ENCODE data around the gene SNRNP70.

The SNRNP70 gene

DNA sequence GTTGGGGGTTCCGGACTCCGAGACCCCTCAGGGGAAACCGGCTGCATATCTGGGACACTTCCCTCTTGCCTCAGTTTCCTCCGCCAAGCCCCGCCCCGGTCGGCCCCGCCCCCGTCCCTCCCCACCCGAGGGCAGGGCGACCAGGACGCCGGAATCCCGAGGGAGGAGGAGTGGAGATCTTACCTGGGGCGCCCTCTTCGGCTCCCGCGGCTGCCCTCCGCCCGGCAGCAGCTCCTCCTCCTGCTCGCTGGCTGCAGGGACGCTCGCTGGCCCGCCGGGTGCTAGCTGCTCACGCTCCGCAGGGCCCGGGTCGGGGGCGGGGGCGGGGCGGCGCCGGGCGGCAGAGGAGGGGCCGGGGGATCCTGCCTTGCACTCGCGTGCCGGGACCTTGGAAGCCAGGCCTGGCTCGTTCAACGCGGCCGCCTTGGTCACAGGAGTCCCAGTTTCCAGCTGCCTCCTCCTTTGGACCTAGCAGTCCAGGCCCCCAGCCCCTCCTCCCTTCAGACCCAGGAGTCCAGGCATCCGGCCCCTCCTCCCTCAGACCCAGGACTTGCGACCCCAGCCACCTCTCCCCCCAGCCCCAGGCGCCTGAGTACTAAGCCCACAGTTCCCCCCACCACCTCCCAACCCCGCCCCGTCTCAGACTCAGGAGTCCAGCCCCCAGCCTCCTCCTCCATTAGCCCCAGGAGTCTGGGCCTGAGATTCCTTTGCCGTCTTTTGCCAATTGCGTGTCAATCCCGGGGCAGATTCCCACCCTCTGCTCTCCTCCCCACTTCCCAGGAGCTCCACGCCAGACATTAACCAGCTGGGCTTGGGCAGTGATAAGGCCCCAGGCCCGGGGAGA lies 20.3 kb upstream of the SNRNP70 start, which contains the start of gene NTF4:
NTF4 (minus strand) TSS at position 51 of the 844 bp plus-strand sequence. CDS start 2,821 bp downstream, outside the sequence.
- DNase-seq = peak; percentile 53

DNA sequence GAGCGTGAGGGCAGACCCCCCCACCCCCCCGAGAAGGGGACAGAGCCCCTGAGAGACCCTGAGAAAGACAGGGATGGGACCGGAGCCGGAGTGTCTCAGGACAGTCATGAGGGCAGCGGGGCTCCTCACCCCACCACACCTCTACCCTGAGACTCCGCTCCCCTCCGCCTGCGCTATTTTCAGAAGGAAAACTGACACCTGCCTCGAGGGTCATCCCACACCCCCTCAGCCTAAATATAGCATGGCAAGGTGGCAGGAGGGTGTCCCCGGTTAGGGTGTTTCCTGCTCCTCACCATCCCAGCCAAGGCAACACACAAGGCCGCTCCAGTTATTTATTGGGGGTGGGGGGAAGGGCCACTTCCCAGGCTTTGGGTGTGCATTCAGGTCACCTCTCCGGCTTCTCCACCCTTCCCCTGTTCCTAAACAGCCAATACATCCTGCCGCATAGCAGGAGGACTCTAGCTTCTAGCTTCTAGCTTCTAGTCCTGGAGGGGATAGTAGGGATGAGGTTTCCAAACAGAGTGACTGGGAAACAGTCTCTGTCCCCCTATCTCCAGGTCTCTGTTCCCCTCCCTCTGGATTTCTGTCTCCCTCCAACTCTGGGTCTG lies 19.2 kb upstream of the SNRNP70 start:
- DNase-seq = no peak

DNA sequence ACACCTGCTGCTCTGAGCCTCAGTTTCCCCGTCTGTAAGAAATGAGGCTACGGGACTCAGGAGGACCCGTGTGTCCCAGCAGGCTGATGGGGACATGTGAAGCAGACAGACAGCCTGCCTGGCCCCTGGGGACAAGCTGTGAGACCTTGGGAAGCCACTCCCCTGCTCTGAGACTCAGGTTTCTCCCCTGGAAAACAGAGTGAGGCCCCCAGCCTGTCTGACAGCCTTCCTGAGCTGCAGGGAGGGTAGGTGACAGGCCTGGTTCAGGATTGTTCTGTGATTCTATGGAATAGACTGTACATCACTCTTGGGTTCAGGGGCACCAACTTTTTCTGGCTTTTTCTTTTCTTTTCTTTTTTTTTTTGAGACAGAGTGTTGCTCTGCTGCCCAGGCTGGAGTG lies 17.7 kb upstream of the SNRNP70 start:
- DNase-seq = no peak

- DNase-seq = no peak
These were observed 16.2 kb upstream of the SNRNP70 start for GRCh38 chr19:49069026-49069425.

- no peak for DNase-seq
These were observed 14.8 kb upstream of the SNRNP70 start for GRCh38 chr19:49070416-49070815.

GRCh38 chr19:49071860-49072547 lies 13.2 kb upstream of the SNRNP70 start:
- no peak for DNase-seq

- DNase-seq = no peak
These were observed 11.5 kb upstream of the SNRNP70 start for GRCh38 chr19:49073514-49074378.

- peak; percentile 24 for DNase-seq
These were observed 10.4 kb upstream of the SNRNP70 start for GRCh38 chr19:49074869-49075268.

- no peak for DNase-seq
These were observed 4.9 kb upstream of the SNRNP70 start for GRCh38 chr19:49080392-49080791.

DNA sequence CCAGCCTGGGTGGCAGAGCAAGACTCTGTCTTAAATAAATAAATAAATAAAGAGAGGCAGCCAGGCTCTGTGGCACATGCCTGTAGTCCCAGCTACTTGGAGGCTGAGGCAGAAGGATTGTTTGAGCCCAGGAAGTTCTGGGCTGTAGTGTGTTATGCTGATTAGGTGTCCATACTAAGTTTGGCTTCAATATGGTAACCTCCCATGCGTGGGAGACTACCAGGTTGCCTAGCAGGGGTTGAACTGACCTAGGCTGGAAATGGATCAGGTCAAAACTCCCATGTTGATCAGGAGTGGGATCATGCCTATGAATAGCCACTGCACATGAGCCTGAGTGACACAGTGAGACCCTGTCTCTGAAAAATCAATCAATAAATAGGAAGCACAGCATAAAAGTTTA lies 4.0 kb upstream of the SNRNP70 start:
- DNase-seq = no peak

DNA sequence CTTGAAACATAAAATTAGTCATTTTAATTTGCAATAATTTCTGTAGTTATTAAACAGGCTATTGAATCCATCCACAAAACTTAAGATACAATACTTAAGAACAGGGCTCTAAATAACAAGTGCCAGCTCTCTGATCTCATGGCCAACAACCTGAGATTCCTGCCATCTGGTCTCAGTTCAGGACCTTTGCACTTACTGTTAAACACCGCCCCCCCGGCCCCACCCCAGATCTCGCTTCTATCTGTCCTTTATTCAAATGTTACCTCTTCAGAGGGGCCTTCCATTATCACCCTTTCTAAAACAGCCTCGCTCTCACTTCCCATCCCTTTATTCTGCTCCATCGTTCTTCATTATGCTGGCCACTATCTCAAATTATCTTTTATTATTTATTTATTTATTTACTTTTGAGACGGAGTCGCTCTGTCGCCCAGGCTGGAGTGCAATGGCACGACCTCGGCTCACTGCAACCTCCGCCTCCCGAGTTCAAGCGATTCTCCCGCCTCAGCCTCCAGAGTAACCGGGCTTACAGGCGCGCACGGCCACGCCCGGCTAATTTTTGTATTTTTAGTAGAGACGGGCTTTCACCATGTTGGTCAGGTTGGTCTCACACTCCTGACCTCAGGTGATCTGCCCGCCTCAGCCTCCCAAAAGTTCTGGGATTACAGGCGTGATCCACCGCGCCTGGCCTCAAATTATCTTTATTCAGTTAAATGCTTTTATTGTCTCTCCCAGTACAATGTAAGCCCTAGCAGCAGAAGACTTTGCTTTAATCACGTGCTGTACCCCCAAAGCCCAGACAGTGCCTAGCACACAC lies 838 bp upstream of the SNRNP70 start:
- DNase-seq = no peak

- DNase-seq = no peak
These were observed 599 bp downstream of the SNRNP70 start for GRCh38 chr19:49085868-49086232.

DNA sequence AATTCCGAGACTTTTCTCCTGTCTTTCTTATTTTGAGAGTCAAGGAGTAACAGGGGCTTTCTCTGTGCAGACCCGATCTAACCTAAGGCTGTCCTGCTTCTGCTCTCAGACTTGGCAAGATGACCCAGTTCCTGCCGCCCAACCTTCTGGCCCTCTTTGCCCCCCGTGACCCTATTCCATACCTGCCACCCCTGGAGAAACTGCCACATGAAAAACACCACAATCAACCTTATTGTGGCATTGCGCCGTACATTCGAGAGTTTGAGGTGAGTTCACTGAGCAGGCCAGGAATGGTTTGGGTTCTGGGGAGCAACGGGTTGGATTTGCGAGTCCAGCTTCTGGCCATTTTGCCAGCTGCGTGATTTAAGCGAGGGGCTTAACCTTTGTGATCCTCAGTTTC lies 1.0 kb downstream of the SNRNP70 start:
- DNase-seq = no peak

DNA sequence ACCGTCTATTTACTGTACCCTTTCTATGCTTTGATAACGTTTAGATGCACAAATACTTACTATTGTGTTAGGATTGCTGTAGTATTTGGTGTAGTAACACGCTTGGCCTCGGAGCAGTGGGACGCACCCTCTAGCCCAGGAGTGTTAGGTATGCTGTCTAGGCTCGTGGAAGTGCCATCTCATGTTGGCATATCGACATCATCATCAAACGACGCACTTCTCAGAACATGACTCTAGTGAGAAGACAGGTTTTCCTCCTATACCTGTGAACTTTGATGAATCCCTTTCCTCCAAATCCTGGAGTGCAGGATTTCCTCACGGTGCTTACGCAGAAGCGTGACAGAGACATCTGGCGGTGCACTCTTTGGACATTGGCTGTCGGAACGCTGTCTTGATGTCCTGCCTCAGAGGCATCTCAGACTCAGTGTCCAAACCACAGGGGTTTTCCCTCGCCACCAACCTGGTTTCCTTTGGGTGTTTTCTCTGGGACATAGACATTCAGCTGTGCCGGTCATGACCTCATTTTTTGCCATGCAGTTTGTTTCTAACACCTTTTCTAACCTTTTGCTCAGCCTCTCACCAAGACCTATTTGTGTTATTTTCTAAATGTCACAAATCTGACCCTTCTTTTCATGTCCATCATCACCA lies 6.3 kb downstream of the SNRNP70 start:
- DNase-seq = no peak

- no peak for DNase-seq
These were observed 7.4 kb downstream of the SNRNP70 start for GRCh38 chr19:49092686-49093085.

GRCh38 chr19:49094505-49095482 lies 9.5 kb downstream of the SNRNP70 start:
- no peak for DNase-seq

- peak; percentile 64 for DNase-seq
These were observed 12.4 kb downstream of the SNRNP70 start for GRCh38 chr19:49097453-49098288.

DNA sequence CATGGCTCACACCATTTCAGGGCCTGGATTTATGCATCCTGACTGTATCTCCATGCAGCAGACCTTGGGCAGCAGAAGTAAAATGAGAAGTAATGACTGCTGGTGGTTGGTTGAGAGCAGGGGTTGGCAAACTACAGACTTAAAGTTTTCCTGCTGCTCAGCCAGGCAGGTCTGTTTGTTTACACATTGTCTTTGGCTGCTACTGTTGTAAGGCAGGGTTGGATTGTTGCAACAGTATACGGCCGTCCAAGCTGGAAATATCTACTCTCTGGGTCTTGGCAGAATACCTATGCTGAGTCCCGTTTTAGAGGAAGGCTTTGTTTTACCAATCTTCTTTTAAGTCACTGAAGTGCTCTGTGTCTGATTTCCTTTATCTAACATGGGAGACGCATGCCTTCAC lies 13.5 kb downstream of the SNRNP70 start:
- no peak for DNase-seq

- no peak for DNase-seq
These were observed 15.9 kb downstream of the SNRNP70 start for GRCh38 chr19:49101160-49101559.
